HEK293 (cell line): ENCODE data around the gene FOXO3.
A peak's percentile ranks its signal among the peaks of the same experiment; 100 is the strongest.
"Not testable (repeated sequence)": the region's sequence is repeated elsewhere in the genome, so short reads cannot be mapped to it uniquely, and the experiment has no call there.

Source experiments
- CTCF ChIA-PET: fragments of 350-600 bp; formaldehyde crosslinking; extraction: SDS; loops from one replicate; lab custom pipeline; 2021; ENCODE audit warnings: antibody characterized with exemption; lab: Yijun Ruan, JAX
- POLR2A ChIA-PET: fragments of 300-600 bp; formaldehyde crosslinking; extraction: SDS; loops from one replicate; lab custom pipeline; 2020; ENCODE audit warnings: antibody characterized with exemption, inconsistent platforms; lab: Yijun Ruan, JAX
- H3K27ac ChIP-seq: fragments of 200-500 bp; sonication (Bioruptor generic); 2 replicates; pipeline ENCODE4 v1.5.1; 2014; ENCODE audit warnings: low read depth, low read length, control low read depth, inconsistent platforms; ENCODE audit errors: extremely low read depth
- H3K36me3 ChIP-seq, 2 experiments: fragments of 200-500 bp in 1 of 2; sonication (Bioruptor generic) in 1 of 2; 1 replicate in 1 of 2; 2 replicates in 1 of 2; pipeline ENCODE4 v1.5.1; 2014 to 2017; ENCODE audit warnings: inconsistent platforms in 2 of 2, low read length in 2 of 2; ENCODE audit not compliant: control insufficient read depth in 2 of 2, insufficient read depth in 1 of 2
- H3K4me1 ChIP-seq: fragments of 200-500 bp; sonication (Bioruptor generic); 2 replicates; pipeline ENCODE4 v1.5.1; 2014; ENCODE audit warnings: mild to moderate bottlenecking, low read length, inconsistent platforms; ENCODE audit not compliant: control insufficient read depth, insufficient read depth
- H3K4me3 ChIP-seq: 2 replicates; pipeline ENCODE4 v1.5.1; 2011; ENCODE audit warnings: low read depth, mild to moderate bottlenecking, control low read depth, low read length, moderate library complexity
- H3K9me3 ChIP-seq: fragments of 200-500 bp; sonication (Bioruptor generic); 2 replicates; pipeline ENCODE4 v1.5.1; 2014; ENCODE audit warnings: low read depth, low read length, inconsistent platforms; ENCODE audit not compliant: control insufficient read depth, insufficient read depth
- PRDM2 ChIP-seq: fragments of 450-650 bp; formaldehyde crosslinking; IDR thresholded peaks from 2 replicates; pipeline ENCODE4 v1.5.1; 2016; ENCODE audit warnings: missing biosample characterization, missing genetic modification characterization, borderline replicate concordance
- REST ChIP-seq: fragments of 450-650 bp; formaldehyde crosslinking; IDR thresholded peaks from 2 replicates; pipeline ENCODE4 v1.5.1; 2016; ENCODE audit warnings: missing biosample characterization, missing genetic modification characterization
- ZBTB17 ChIP-seq: fragments of 450-650 bp; formaldehyde crosslinking; IDR thresholded peaks from 2 replicates; pipeline ENCODE4 v1.5.1; 2016; ENCODE audit warnings: missing biosample characterization, missing genetic modification characterization
- ZBTB48 ChIP-seq: fragments of 450-650 bp; formaldehyde crosslinking; IDR thresholded peaks from 2 replicates; pipeline ENCODE4 v1.5.1; 2016; ENCODE audit warnings: missing biosample characterization, missing genetic modification characterization
- ZNF114 ChIP-seq: fragments of 450-650 bp; formaldehyde crosslinking; IDR thresholded peaks from 2 replicates; pipeline ENCODE4 v1.5.0; 2017; ENCODE audit warnings: missing biosample characterization, missing genetic modification characterization
- ZNF335 ChIP-seq: fragments of 450-650 bp; formaldehyde crosslinking; conservative IDR thresholded peaks from 2 replicates; pipeline ENCODE4 v1.5.1; 2016; ENCODE audit warnings: missing biosample characterization, missing genetic modification characterization
- ZNF362 ChIP-seq: fragments of 450-650 bp; formaldehyde crosslinking; IDR thresholded peaks from 2 replicates; pipeline ENCODE4 v1.5.1; 2016; ENCODE audit warnings: missing biosample characterization, missing genetic modification characterization
- ZNF366 ChIP-seq: fragments of 450-650 bp; formaldehyde crosslinking; conservative IDR thresholded peaks from 2 replicates; pipeline ENCODE4 v1.5.1; 2016; ENCODE audit warnings: missing biosample characterization, missing genetic modification characterization
- ZNF449 ChIP-seq: fragments of 450-650 bp; formaldehyde crosslinking; IDR thresholded peaks from 2 replicates; pipeline ENCODE4 v1.5.1; 2017; ENCODE audit warnings: missing biosample characterization, mild to moderate bottlenecking, missing genetic modification characterization, moderate library complexity
- ZNF629 ChIP-seq: fragments of 450-650 bp; formaldehyde crosslinking; IDR thresholded peaks from 2 replicates; pipeline ENCODE4 v1.5.1; 2017; ENCODE audit warnings: missing biosample characterization, missing genetic modification characterization
- ZNF639 ChIP-seq: fragments of 450-650 bp; formaldehyde crosslinking; IDR thresholded peaks from 2 replicates; pipeline ENCODE4 v1.5.1; 2016; ENCODE audit warnings: missing biosample characterization, missing genetic modification characterization
- ZNF654 ChIP-seq: fragments of 450-650 bp; formaldehyde crosslinking; IDR thresholded peaks from 2 replicates; pipeline ENCODE4 v1.5.1; 2016; ENCODE audit warnings: low read depth, missing biosample characterization, missing genetic modification characterization
- ZNF692 ChIP-seq: fragments of 450-650 bp; formaldehyde crosslinking; IDR thresholded peaks from 2 replicates; pipeline ENCODE4 v1.5.1; 2016; ENCODE audit warnings: missing biosample characterization, missing genetic modification characterization
- ZNF792 ChIP-seq: fragments of 450-650 bp; formaldehyde crosslinking; IDR thresholded peaks from 2 replicates; pipeline ENCODE4 v1.5.1; 2016; ENCODE audit warnings: missing biosample characterization, missing genetic modification characterization
- ZXDB ChIP-seq: fragments of 450-650 bp; formaldehyde crosslinking; IDR thresholded peaks from 2 replicates; pipeline ENCODE4 v1.5.1; 2016; ENCODE audit warnings: missing biosample characterization, missing genetic modification characterization

Gene FOXO3

GRCh38 chr6:108535920-108536535 is 24.7 kb upstream of the FOXO3 start:
- H3K9me3 ChIP-seq, H3K36me3 ChIP-seq, H3K4me3 ChIP-seq, H3K4me1 ChIP-seq, H3K27ac ChIP-seq: not testable (repeated sequence)
- ChIA-PET CTCF (interaction anchor here (0.6 to 1.7 kb wide), 7 partner anchors 8 to 534 kb away, joined by 3 to 6 read pairs (median 4); no protein-coding TSS in a partner anchor), POLR2A (interaction anchor here (0.7 kb wide), 1 partner anchor 779 kb away, joined by 9 read pairs; no protein-coding TSS in a partner anchor)
- peak; percentile 83; the same call in 1 of the 2 replicates for TF ChIP-seq ZNF449 (tag by site-specific recombination)
- TF ChIP-seq ZNF362 (tag by site-specific recombination): peak; percentile 41; the same call in 1 of the 2 replicates

- no peaks in the 10 kb centered on the region for H3K4me1 ChIP-seq
- POLR2A ChIA-PET: interaction anchor here (0.5 to 1.9 kb wide), 8 partner anchors 16 to 624 kb away, joined by 3 to 7 read pairs (median 4); partner anchors contain the start of genes ARMC2 and FOXO3
- H3K9me3 ChIP-seq: no peaks in the 10 kb centered on the region
- H3K27ac ChIP-seq: no peak overlapping the region
- no peaks in the 10 kb centered on the region for H3K36me3 ChIP-seq
- CTCF ChIA-PET: interaction anchor here (0.6 to 8.6 kb wide), 41 partner anchors 10 to 1849 kb away, joined by 3 to 156 read pairs (median 4); partner anchors contain the start of gene ARMC2
- no peak overlapping the region for H3K4me3 ChIP-seq
- TF ChIP-seq REST (tag by site-specific recombination): 0 out of 2 replicates have a peak, but pooled peaks have one; percentile 41
- peak; percentile 64 for TF ChIP-seq ZNF692 (tag by site-specific recombination)
- TF ChIP-seq ZNF335: peak; percentile 60
- TF ChIP-seq PRDM2: no peak
- no peak for TF ChIP-seq ZNF792 (tag by site-specific recombination)
- peak; percentile 12; the same call in 1 of the 2 replicates for TF ChIP-seq ZXDB (tag by site-specific recombination)
- 0 out of 2 replicates have a peak, but pooled peaks have one; percentile 28 for TF ChIP-seq ZNF629 (tag by site-specific recombination)
- peak; percentile 74 for TF ChIP-seq ZBTB48 (tag by site-specific recombination)
- no peak for TF ChIP-seq ZNF114 (tag by site-specific recombination)
- TF ChIP-seq ZNF639 (tag by site-specific recombination): peak; percentile 54; the same call in 1 of the 2 replicates
- TF ChIP-seq ZNF366 (tag by site-specific recombination): peak; percentile 90
- TF ChIP-seq ZNF654 (tag by site-specific recombination): peak; percentile 98
- TF ChIP-seq ZBTB17 (tag by site-specific recombination): peak; percentile 99
Measured at GRCh38 chr6:108541843-108542759, 18.6 kb upstream of the FOXO3 start.
